Mucosa of gallbladder (tissue), 1 donor: ENCODE measurements around the gene IZUMO4. TPM values are rescaled to one million over a fixed set of nuclear protein-coding genes. Genes with fewer than 3 reads are reported as not detected.
A peak's percentile ranks its signal among the peaks of the same experiment; 100 is the strongest.

Experiments used
- DNase-seq: peaks from one replicate; pipeline ENCODE4 v3.0.0-alpha.2; 2020; ENCODE audit warnings: low spot score
- total RNA-seq: library from RNA; stranded (reverse); gene quantifications from one replicate; pipeline ENCODE4 v1.2.1, GENCODE V29; 2021
- donor health status: DM: no; HTN: no; CAD: no.

Gene IZUMO4
- total RNA-seq, 1 donor from 2014 or later: 11.5 TPM

DNA sequence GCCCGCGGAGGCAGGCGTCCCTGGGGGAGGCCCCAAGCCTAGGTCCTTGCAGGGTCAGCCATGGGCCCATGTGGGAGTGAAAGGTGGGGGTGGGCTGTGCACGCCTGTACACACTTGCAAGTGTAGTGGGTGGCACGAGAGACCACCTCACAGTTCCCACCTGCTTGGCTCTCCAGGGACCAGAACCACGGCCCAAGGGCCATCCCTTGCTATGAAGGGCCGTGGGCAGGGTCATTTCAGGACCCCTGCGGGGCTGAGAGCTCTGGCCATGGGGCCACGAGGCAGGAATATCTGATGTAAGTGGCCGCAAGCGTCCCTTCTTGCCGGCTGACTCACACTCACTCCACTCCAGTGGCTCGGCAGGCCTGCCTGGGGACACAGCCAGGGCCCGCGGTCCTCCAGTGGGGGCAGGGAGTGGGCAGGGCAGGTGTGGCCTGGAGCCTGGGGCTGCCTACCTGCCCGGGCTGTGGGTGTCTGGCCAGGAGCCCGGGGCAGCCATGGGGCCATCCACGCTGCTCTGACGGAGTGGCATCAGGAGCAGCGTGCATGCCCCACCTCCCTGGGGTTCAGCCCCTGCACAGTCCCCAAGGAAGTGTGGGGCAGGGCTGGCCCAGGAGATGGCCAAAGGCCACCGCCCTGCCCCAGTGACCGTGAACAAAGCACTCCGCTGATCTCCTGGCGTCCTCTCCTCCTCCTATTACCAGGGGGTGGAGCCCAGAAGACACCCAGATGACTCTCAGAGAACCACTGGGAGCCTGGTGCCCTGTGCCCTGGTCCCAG lies 37.1 kb upstream of the IZUMO4 start:
- DNase-seq: peak; percentile 72

GRCh38 chr19:2060884-2061494 lies 35.7 kb upstream of the IZUMO4 start:
- DNase-seq: peak; percentile 67

- peak; percentile 100 for DNase-seq
Observed at GRCh38 chr19:2061495-2062388, 35.0 kb upstream of the IZUMO4 start.

GRCh38 chr19:2062389-2062729 lies 34.4 kb upstream of the IZUMO4 start:
- no peak for DNase-seq

DNA sequence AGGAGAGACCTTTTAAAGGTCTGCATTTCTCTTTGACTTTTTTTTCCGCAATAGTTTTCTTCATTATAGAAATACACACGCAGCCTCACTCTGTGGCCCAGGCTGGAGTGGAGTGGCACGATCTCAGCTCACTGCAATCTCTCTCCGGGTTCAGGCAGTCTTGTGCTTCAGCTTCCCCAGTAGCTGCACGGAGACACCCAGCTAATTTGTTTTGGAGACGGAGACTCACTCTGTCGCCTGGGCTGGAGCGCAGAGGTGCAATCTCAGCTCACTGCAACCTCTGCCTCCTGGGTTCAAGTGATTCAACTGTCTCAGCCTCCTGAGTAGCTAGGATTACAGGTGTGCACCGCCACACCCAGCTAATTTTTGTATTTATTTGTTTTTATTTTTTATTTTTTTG lies 33.9 kb upstream of the IZUMO4 start:
- no peak for DNase-seq

- DNase-seq: no peak
Observed at GRCh38 chr19:2063824-2064223, 32.9 kb upstream of the IZUMO4 start.

- no peak for DNase-seq
Observed at GRCh38 chr19:2064395-2064787, 32.3 kb upstream of the IZUMO4 start.

- no peak for DNase-seq
Observed at GRCh38 chr19:2064788-2065524, 31.8 kb upstream of the IZUMO4 start.

GRCh38 chr19:2070436-2070827 lies 26.3 kb upstream of the IZUMO4 start:
- no peak for DNase-seq

GRCh38 chr19:2070986-2071673 lies 25.6 kb upstream of the IZUMO4 start:
- DNase-seq: no peak

GRCh38 chr19:2072757-2073551 lies 23.8 kb upstream of the IZUMO4 start:
- no peak for DNase-seq

GRCh38 chr19:2076526-2076944 lies 20.2 kb upstream of the IZUMO4 start:
- no peak for DNase-seq

- DNase-seq: no peak
Observed at GRCh38 chr19:2077398-2077797, 19.3 kb upstream of the IZUMO4 start.

- no peak for DNase-seq
Observed at GRCh38 chr19:2077833-2078619, 18.7 kb upstream of the IZUMO4 start.

- no peak for DNase-seq
Observed at GRCh38 chr19:2079076-2079864, 17.4 kb upstream of the IZUMO4 start.

DNA sequence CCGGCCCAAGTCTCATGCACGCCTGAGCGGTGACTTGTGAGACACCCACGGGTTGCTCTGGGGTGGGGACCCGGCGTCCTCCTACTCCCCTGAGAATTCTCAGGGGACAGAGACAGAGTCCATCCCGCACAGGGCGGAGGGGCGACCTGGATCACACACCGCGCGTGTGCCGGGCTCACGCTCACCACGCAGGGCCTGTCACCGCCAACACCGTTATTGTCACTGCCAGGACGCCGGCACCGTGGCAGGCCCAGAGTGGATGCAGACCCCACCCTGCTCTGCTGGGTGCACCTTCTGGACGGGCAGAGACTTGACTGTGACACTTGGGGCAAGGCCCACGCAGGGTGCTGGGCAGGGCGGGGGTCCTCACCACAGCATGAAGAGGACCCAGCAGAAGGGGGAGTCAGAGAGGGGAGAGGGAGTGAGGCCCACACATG lies 16.8 kb upstream of the IZUMO4 start:
- no peak for DNase-seq

DNA sequence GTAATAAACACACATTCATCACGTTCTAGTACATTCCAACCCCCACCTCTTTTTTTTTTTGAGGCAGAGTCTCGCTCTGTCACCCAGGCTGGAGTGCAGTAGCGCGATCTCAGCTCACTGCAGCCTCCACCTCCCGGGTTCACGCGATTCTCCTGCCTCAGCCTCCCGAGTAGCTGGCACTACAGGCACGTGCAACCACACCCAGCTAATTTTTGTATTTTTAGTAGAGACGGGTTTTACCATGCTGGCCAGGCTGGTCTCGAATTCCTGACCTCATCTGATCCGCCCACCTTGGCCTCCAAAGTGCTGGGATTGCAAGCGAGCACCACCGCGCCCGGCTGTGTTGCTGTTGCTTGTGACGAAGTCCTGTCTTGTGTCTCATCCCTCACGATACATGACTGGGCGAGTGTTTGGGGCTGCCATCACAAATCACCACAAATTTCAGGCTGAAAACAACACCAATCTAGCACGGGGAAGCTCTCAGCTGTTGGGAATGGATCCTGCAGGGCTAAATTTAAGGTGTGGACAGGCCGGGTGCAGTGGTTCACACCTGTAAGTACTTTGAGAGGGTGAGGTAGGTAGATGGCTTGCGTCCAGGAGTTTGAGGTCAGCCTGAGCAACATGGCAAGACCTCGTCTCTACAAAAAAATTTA lies 16.3 kb upstream of the IZUMO4 start:
- no peak for DNase-seq
